ENCODE data around the gene MAJIN. TPM values are rescaled to one million over a fixed set of nuclear protein-coding genes. Genes with fewer than 3 reads are reported as not detected.

Gene MAJIN
- total and polyA plus RNA-seq, 10 of the 15 experiments (the other 5 are each of a cell fraction or from before 2014, with no cell fraction given) = 0.10 TPM; not detected in 9

GRCh38 chr11:64894070-64894811 lies 77.7 kb downstream of the MAJIN start (continued):
- TF ChIP-seq RAD21 (IDR thresholded peaks at IDR 0.05; ENCODE audit: insufficient read depth, low read depth, low read length) = peak; percentile 94
- no peak; the same call in 1 of the 2 replicates for TF ChIP-seq NBN (IDR thresholded peaks at IDR 0.05)
- TF ChIP-seq E2F8 (IDR thresholded peaks at IDR 0.05; ENCODE audit: low read depth, partially characterized antibody) = no peak
- TF ChIP-seq POU2F2 (IDR thresholded peaks at IDR 0.05; ENCODE audit: borderline replicate concordance, low read depth, low read length) = 0 out of 3 replicates have a peak, but pooled peaks have one; percentile 37
- no peak for TF ChIP-seq FOXM1 (IDR thresholded peaks at IDR 0.05; ENCODE audit: low read depth, low read length)
- no peak for TF ChIP-seq FOS (IDR thresholded peaks at IDR 0.05; ENCODE audit: borderline replicate concordance, extremely low read depth, insufficient read length)
- no peak for TF ChIP-seq CHD4 (IDR thresholded peaks at IDR 0.05)
- no peak for TF ChIP-seq SUZ12 (IDR thresholded peaks at IDR 0.05; ENCODE audit: unreplicated experiment)
- 0 out of 2 replicates have a peak, but pooled peaks have one; percentile 17 for TF ChIP-seq CHD2 (IDR thresholded peaks at IDR 0.05; ENCODE audit: borderline replicate concordance, low read depth, low read length)
- 0 out of 2 replicates have a peak, but pooled peaks have one; percentile 35 for TF ChIP-seq GATAD2B (conservative IDR thresholded peaks at IDR 0.05; ENCODE audit: low read depth)
- no peak for TF ChIP-seq FOXK2 (IDR thresholded peaks at IDR 0.05)
- TF ChIP-seq CTCF (IDR thresholded peaks at IDR 0.05 in 2 of 3, conservative IDR thresholded peaks at IDR 0.05 in 1 of 3; ENCODE audit: control insufficient read depth in 2 of 3, extremely low read depth in 1 of 3, insufficient read depth in 1 of 3, low read depth in 3 of 3, low read length in 3 of 3) = peak; percentile 93 to 99 (median 94)
- peak; percentile 34; the same call in 1 of the 2 replicates for TF ChIP-seq NR2C1 (IDR thresholded peaks at IDR 0.05)
- TF ChIP-seq TARDBP (IDR thresholded peaks at IDR 0.05; ENCODE audit: borderline replicate concordance) = no peak
- no peak for TF ChIP-seq CEBPZ (IDR thresholded peaks at IDR 0.05; ENCODE audit: low read depth, low read length)
- no peak for TF ChIP-seq DPF2 (IDR thresholded peaks at IDR 0.05)
- no peak for TF ChIP-seq SPI1 (IDR thresholded peaks at IDR 0.05; ENCODE audit: borderline replicate concordance, insufficient read depth, low read depth, low read length)
- no peak for TF ChIP-seq ZZZ3 (IDR thresholded peaks at IDR 0.05; ENCODE audit: control insufficient read depth, insufficient read length, low read depth)
- no peak for TF ChIP-seq EZH2 (IDR thresholded peaks at IDR 0.05; ENCODE audit: borderline replicate concordance, control insufficient read depth, low read depth, low read length)
- no peak for TF ChIP-seq ESRRA (IDR thresholded peaks at IDR 0.05; ENCODE audit: low read length)
- no peak for TF ChIP-seq RAD51 (IDR thresholded peaks at IDR 0.05)
- TF ChIP-seq IRF4 (IDR thresholded peaks at IDR 0.05; ENCODE audit: low read depth, low read length) = no peak
